HG03045 (cell line): Measurements from ENCODE around the gene PIK3AP1.

ENCODE experiments used
- ATAC-seq: cut with Tn5 transposase; IDR thresholded peaks from one replicate; pipeline ENCODE4 v1.9.1; 2021; ENCODE audit warnings: mild to moderate bottlenecking, moderate library complexity; ENCODE audit not compliant: unreplicated experiment

PIK3AP1 gene

GRCh38 chr10:96676272-96677112 lies 43.8 kb downstream of the PIK3AP1 start:
- ATAC-seq = no peak

DNA sequence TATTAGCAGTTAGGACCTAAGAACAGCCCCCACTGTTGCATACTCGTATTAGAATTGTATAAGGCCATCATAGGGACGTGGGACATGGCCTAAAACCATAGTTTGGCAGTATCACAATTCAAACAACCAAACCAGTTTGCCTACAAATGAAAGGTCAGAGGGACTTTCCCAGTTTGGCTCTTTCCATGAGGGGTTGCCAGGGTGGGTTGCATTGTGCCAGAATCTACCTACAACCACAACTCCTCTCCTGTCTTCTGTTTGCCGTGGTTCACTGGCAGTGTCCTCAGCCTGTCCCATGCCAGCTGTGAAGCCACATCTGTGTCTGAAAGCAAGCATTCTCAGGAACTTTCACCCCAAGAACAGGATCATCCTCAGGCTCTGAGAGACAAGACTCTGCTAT lies 44.5 kb downstream of the PIK3AP1 start:
- no peak for ATAC-seq

DNA sequence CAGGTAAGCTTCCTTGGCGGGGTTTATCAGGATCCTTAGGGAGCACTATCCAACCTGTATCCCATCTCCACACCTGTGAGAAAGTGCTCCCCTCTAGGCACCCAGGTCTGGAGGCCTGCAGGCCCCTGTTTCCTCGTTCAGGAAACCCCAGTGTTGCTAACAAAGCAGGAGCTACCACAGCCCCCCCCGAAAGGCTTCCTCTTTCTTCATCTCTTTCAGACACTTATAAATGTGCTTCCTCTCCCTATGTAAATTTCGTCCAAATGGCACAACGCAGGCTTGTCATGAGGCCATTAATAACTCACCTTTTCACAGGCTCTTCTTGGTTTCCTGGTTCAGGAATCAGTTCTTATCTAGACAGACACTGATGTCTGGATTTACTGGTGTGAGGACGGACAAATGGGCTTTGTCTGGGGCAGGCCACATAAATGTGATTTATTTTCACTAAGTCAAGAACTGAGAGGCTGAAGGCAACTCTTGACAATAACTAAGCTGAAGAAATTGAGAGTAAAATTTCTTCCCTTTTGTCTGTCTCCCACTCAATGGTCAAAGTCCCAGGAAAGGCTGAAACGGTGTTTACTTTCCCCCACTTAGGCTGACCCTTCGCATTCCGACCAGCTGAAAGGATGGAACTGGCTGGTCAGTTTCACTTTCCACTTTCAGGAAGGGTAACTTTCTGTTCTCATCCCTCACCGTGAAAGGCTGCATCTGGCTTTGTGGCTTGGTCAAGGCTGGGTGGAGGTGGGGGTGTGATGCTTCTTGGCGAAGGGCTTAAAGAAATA lies 46.8 kb downstream of the PIK3AP1 start:
- peak; percentile 59 for ATAC-seq

- no peak for ATAC-seq
These were observed 47.7 kb downstream of the PIK3AP1 start for GRCh38 chr10:96672481-96673175.

DNA sequence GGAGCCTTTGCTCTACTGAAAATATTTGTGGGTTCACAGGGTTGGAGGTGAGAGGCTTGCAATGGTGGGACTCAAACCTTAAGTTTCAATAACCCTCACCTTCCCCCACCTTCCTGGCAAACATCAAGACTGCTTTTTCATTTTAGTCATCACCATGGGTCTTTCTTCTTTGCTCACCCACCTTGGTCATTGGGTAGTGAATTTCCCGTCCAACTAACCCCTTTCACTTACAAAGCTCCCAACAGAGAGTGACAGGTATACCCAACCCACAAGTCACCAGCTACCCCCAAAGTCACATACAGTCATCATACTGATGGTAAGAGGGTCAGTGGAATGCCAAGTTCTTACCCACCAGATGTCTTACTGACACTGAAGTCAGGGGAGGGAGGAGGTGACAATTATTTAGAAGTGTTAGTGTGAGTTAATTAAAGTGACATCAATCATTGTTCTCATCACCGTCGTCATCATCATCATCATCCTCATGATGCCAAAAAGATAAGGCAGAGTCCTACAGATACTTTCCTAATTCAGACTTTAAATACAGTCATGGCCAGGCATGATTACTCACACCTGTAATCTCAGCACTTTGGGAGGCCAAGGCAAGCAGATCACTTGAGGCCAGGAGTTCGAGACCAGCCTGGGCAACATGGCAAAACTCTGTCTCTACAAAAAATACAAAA lies 49.0 kb downstream of the PIK3AP1 start:
- ATAC-seq = no peak

GRCh38 chr10:96670786-96671185 lies 49.5 kb downstream of the PIK3AP1 start:
- ATAC-seq = no peak

- no peak for ATAC-seq
These were observed 52.9 kb downstream of the PIK3AP1 start for GRCh38 chr10:96667401-96667800.

- ATAC-seq = peak; percentile 59
These were observed 53.6 kb downstream of the PIK3AP1 start for GRCh38 chr10:96666741-96667140.

- ATAC-seq = no peak
These were observed 55.0 kb downstream of the PIK3AP1 start for GRCh38 chr10:96665306-96665705.

GRCh38 chr10:96664563-96664962 lies 55.8 kb downstream of the PIK3AP1 start:
- ATAC-seq = no peak

DNA sequence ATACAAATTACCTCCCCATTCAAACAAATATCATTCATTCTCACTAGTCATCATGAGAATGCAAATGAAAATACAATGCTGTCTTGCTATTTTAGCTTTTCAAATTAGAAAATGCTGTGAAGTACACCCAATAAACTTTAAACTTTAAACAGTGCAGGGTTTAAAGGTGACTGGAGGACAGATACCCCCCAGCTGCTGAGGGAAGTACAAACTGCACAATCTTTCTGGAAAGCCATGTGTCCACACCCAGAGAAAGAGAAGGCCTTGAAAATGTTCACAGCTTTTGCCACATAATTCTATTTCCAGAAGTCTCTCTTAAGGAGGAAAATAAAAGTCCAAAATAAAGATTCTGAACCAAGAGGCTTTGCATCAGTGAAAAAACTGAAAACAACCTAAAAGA lies 56.5 kb downstream of the PIK3AP1 start:
- no peak for ATAC-seq

GRCh38 chr10:96661632-96662031 lies 58.7 kb downstream of the PIK3AP1 start:
- no peak for ATAC-seq

- ATAC-seq = no peak
These were observed 60.0 kb downstream of the PIK3AP1 start for GRCh38 chr10:96660297-96660696.

DNA sequence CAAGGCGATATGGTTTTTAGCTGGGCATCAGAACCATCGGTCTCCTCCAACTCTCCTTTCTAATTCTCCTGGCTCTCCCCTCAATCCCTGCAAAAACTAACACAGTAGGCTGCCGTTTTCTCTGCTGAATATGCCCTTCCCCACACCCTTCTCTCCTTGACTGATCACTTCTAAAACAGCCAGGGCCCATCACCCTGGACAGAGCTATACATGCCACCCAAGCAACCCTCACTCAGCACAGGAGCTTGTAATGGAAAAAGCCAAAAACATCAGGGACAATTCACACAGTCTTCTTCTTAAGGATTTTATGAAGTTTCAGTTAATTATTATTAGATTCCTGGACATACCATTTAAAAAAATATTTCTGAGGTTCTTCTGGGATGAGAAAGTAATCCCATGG lies 61.5 kb downstream of the PIK3AP1 start:
- no peak for ATAC-seq

GRCh38 chr10:96657385-96657784 lies 62.9 kb downstream of the PIK3AP1 start:
- no peak for ATAC-seq

DNA sequence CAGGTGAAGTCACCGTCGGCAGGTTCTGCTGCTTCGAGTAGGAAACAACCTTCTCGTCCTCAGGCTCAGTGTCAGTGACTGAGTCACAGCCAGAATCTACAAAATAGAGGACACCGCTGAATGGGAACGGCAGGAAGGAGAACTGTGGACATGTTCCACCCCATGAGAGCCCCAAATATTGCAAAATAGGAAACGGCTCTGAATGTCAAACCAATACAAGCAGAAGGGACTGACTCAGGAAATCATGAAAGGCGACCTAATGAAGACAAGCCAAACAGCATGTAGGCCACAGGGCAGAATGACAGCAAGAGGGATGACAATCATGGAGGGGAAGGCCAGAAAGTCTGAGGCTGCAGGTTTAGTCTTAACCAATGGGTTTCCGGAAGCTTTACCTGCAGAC lies 63.5 kb downstream of the PIK3AP1 start:
- ATAC-seq = no peak

DNA sequence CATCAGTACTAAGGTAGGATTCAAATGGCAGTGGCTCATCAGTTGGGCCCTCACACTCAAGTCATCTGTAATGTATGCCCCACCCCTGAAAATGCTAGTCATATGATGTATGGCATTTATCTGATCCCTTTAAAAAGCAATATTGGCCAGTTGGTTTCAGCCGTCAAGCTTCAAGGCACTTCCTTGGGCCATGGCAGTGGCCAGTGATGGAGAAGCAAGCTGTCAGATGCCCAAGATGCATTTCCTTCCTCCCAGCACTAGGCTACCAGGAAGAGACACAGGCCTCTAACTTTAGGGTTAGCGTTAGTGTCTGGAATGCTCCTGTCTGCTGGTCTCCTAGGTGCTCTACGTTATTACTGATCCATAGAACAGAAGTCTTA lies 64.1 kb downstream of the PIK3AP1 start:
- no peak for ATAC-seq

GRCh38 chr10:96655461-96656197 lies 64.7 kb downstream of the PIK3AP1 start:
- no peak for ATAC-seq

- ATAC-seq = no peak
These were observed 68.3 kb downstream of the PIK3AP1 start for GRCh38 chr10:96651998-96652431.

DNA sequence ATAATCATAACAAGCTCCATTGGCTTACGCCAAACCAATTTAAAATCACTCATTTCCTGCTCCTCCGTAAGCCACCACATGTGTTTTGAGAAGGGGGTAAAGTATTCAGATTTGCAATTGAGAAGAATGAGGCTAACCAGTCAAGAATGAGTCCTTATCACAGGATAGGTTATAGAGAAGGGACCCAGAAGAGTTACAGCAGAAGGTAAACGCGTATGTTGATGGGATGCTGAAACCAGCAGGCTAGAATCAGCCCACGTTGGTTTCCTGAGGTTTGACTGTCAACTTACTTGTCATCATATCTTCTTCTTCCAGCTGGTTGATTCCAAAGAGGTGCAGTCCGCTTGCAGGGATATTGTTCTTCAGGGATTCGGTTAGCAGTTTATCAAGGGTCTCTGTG lies 69.4 kb downstream of the PIK3AP1 start:
- no peak for ATAC-seq
